Measurements from ENCODE around the gene FBXL15.

DNA sequence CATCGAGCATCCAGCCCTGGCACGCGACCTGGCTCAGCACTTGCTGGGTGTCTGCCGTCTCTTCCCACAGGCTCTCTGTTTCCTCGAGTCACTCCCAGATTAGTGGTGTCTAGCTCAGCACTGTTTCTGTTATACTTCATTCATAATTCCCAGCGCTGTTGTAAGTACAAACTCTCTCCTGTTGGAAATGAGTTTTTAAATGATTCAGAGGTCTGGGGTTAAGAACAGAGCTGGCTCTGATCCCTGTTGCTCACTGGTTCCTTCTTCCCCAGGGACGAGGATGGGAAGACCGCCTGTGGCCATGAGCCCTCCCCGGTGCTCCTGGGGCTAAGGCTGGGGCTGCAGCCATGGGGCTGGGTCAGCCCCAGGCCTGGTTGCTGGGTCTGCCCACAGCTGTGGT, 48.0 kb downstream of the FBXL15 start:
- TF ChIP-seq, protein P1, sequence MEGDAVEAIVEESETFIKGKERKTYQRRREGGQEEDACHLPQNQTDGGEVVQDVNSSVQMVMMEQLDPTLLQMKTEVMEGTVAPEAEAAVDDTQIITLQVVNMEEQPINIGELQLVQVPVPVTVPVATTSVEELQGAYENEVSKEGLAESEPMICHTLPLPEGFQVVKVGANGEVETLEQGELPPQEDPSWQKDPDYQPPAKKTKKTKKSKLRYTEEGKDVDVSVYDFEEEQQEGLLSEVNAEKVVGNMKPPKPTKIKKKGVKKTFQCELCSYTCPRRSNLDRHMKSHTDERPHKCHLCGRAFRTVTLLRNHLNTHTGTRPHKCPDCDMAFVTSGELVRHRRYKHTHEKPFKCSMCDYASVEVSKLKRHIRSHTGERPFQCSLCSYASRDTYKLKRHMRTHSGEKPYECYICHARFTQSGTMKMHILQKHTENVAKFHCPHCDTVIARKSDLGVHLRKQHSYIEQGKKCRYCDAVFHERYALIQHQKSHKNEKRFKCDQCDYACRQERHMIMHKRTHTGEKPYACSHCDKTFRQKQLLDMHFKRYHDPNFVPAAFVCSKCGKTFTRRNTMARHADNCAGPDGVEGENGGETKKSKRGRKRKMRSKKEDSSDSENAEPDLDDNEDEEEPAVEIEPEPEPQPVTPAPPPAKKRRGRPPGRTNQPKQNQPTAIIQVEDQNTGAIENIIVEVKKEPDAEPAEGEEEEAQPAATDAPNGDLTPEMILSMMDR (IDR thresholded peaks at IDR 0.05), result no peak
- TF ChIP-seq POLR2A (IDR thresholded peaks at IDR 0.05), result no peak
